IMR-90 (cell line): ENCODE results near the gene NR1D2. TPM values are rescaled to one million over a fixed set of nuclear protein-coding genes. Genes with fewer than 3 reads are reported as not detected.

Source experiments
- ATAC-seq: fragments of 200-7000 bp; cut with Tn5 transposase; 2 replicates; pipeline ENCODE4 v1.9.1; 2020; ENCODE audit warnings: low read depth, mild to moderate bottlenecking, moderate library complexity
- BruUV-seq: library from RNA; stranded (reverse); fragments of 400-500 nt; replicated peaks from 2 replicates; lab custom pipeline; 2021; lab: Mats Ljungman, UMichigan
- CTCF ChIA-PET: fragments of 300-600 bp; formaldehyde crosslinking; extraction: SDS; loops from one replicate; lab custom pipeline; 2021; ENCODE audit warnings: antibody characterized with exemption; lab: Yijun Ruan, JAX
- POLR2A ChIA-PET: fragments of 300-600 bp; sonication (Branson Sonifier 250); formaldehyde crosslinking; loops from one replicate; lab custom pipeline; 2022; ENCODE audit warnings: antibody characterized with exemption; ENCODE audit not compliant: unreplicated experiment; lab: Charles Lee
- DNase-seq: peaks from one replicate; pipeline ENCODE4 v3.0.0; 2013
- H2AFZ ChIP-seq: replicated peaks from 2 replicates; pipeline ENCODE3; 2013; ENCODE audit warnings: low read length, mild to moderate bottlenecking; ENCODE audit not compliant: poor library complexity
- H2AK5ac ChIP-seq: 2 replicates; pipeline ENCODE4 v1.6.1; 2013; ENCODE audit warnings: low read depth, low read length, inconsistent platforms
- H2AK9ac ChIP-seq: replicated peaks from 2 replicates; pipeline ENCODE3; 2013; ENCODE audit warnings: mild to moderate bottlenecking, low read depth, low read length, moderate library complexity; ENCODE audit not compliant: poor library complexity
- H2BK120ac ChIP-seq: 2 replicates; pipeline ENCODE4 v1.6.1; 2013; ENCODE audit warnings: low read depth, low read length, inconsistent platforms
- H2BK15ac ChIP-seq: 3 replicates; pipeline ENCODE4 v1.6.1; 2013; ENCODE audit warnings: low read depth, low read length, inconsistent platforms
- H2BK20ac ChIP-seq: 2 replicates; pipeline ENCODE4 v1.6.1; 2013; ENCODE audit warnings: low read depth, mild to moderate bottlenecking, inconsistent platforms, low read length, moderate library complexity
- H2BK5ac ChIP-seq: 2 replicates; pipeline ENCODE4 v1.6.1; 2013; ENCODE audit warnings: mild to moderate bottlenecking, low read depth, low read length, inconsistent platforms; ENCODE audit not compliant: poor library complexity, severe bottlenecking
- H3K14ac ChIP-seq: replicated peaks from 2 replicates; pipeline ENCODE4 v1.6.1; 2013; ENCODE audit warnings: low read depth, low read length, inconsistent platforms
- H3K18ac ChIP-seq: 2 replicates; pipeline ENCODE4 v1.6.1; 2013; ENCODE audit warnings: low read depth, low read length, control low read depth
- H3K23ac ChIP-seq: 2 replicates; pipeline ENCODE4 v1.6.1; 2013; ENCODE audit warnings: low read depth, low read length, inconsistent platforms
- H3K27ac ChIP-seq: 2 replicates; pipeline ENCODE4 v1.5.1; 2013; ENCODE audit warnings: mild to moderate bottlenecking, control low read depth, low read length; ENCODE audit not compliant: insufficient read depth
- H3K27me3 ChIP-seq: 2 replicates; pipeline ENCODE4 v1.6.1; 2013; ENCODE audit warnings: low read length; ENCODE audit not compliant: control insufficient read depth, insufficient read depth
- H3K36me3 ChIP-seq: 2 replicates; pipeline ENCODE4 v1.6.1; 2013; ENCODE audit warnings: low read length, mixed read lengths; ENCODE audit not compliant: control insufficient read depth, insufficient read depth
- H3K4ac ChIP-seq: 2 replicates; pipeline ENCODE4 v1.6.1; 2013; ENCODE audit warnings: low read depth, low read length, inconsistent platforms
- H3K4me1 ChIP-seq: 2 replicates; pipeline ENCODE4 v1.6.1; 2013; ENCODE audit warnings: low read length, mixed read lengths; ENCODE audit not compliant: control insufficient read depth, insufficient read depth
- H3K4me2 ChIP-seq: 2 replicates; pipeline ENCODE4 v1.6.1; 2013; ENCODE audit warnings: low read depth, mild to moderate bottlenecking, control low read depth, low read length, moderate library complexity
- H3K4me3 ChIP-seq: 2 replicates; pipeline ENCODE4 v1.5.1; 2013; ENCODE audit warnings: low read depth, mild to moderate bottlenecking, control low read depth, low read length, moderate library complexity; ENCODE audit not compliant: insufficient read depth
- H3K56ac ChIP-seq: 2 replicates; pipeline ENCODE4 v1.6.1; 2013; ENCODE audit warnings: low read length, inconsistent platforms; ENCODE audit not compliant: insufficient read depth; ENCODE audit errors: extremely low read depth
- H3K79me1 ChIP-seq, 2 experiments: 2 replicates each; pipeline ENCODE4 v1.6.1; 2013; ENCODE audit warnings: low read length in 2 of 2, inconsistent platforms in 1 of 2, low read depth in 1 of 2
- H3K9ac ChIP-seq: 2 replicates; pipeline ENCODE4 v1.6.1; 2013; ENCODE audit warnings: low read depth, low read length, control low read depth
- H3K9me1 ChIP-seq: 2 replicates; pipeline ENCODE4 v1.6.1; 2013; ENCODE audit warnings: low read length, inconsistent platforms; ENCODE audit not compliant: insufficient read depth
- H3K9me3 ChIP-seq: 2 replicates; pipeline ENCODE4 v1.6.1; 2013; ENCODE audit warnings: low read length; ENCODE audit not compliant: control insufficient read depth, insufficient read depth
- H4K20me1 ChIP-seq: 2 replicates; pipeline ENCODE4 v1.6.1; 2013; ENCODE audit warnings: low read length, inconsistent platforms; ENCODE audit not compliant: insufficient read depth
- H4K5ac ChIP-seq: 2 replicates; pipeline ENCODE4 v1.6.1; 2013; ENCODE audit warnings: mild to moderate bottlenecking, low read depth, low read length, control low read depth
- H4K8ac ChIP-seq, 2 experiments: 2 replicates each; pipeline ENCODE4 v1.6.1; 2013; ENCODE audit warnings: low read depth in 2 of 2, low read length in 2 of 2, control low read depth in 1 of 2, inconsistent platforms in 1 of 2
- H4K91ac ChIP-seq: 2 replicates; pipeline ENCODE4 v1.6.1; 2013; ENCODE audit warnings: low read depth, low read length, inconsistent platforms; ENCODE audit not compliant: insufficient read depth
- BHLHE40 ChIP-seq: fragments of 150-350 bp; IDR thresholded peaks from 2 replicates; pipeline ENCODE4 v1.6.1; 2016; ENCODE audit warnings: mild to moderate bottlenecking, low read depth, low read length
- CEBPB ChIP-seq: IDR thresholded peaks from 2 replicates; pipeline ENCODE4 v1.6.1; 2012; ENCODE audit warnings: low read depth, low read length, improper control_type of control experiment
- CHD1 ChIP-seq: IDR thresholded peaks from 2 replicates; pipeline ENCODE4 v1.6.1; 2012; ENCODE audit warnings: low read depth, low read length, improper control_type of control experiment
- ELK1 ChIP-seq: fragments of 150-350 bp; IDR thresholded peaks from 2 replicates; pipeline ENCODE4 v1.6.1; 2016; ENCODE audit warnings: low read depth, mild to moderate bottlenecking, low read length, moderate library complexity, borderline replicate concordance
- FOS ChIP-seq: fragments of 150-350 bp; IDR thresholded peaks from 2 replicates; pipeline ENCODE4 v1.6.1; 2016; ENCODE audit warnings: low read depth, low read length
- MAFK ChIP-seq: IDR thresholded peaks from 2 replicates; pipeline ENCODE4 v1.6.1; 2012; ENCODE audit warnings: low read depth, low read length, improper control_type of control experiment
- MXI1 ChIP-seq: IDR thresholded peaks from 2 replicates; pipeline ENCODE4 v1.6.1; 2012; ENCODE audit warnings: low read depth, mild to moderate bottlenecking, low read length, moderate library complexity, borderline replicate concordance
- NFE2L2 ChIP-seq: fragments of 150-350 bp; IDR thresholded peaks from 2 replicates; pipeline ENCODE4 v1.6.1; 2016; ENCODE audit warnings: low read depth, mild to moderate bottlenecking, low read length
- POLR2A ChIP-seq: IDR thresholded peaks from 2 replicates; pipeline ENCODE4 v1.6.1; 2012; ENCODE audit warnings: mild to moderate bottlenecking, low read depth, low read length
- RAD21 ChIP-seq: IDR thresholded peaks from 2 replicates; pipeline ENCODE4 v1.6.1; 2012; ENCODE audit warnings: low read length, improper control_type of control experiment
- RCOR1 ChIP-seq: IDR thresholded peaks from 2 replicates; pipeline ENCODE4 v1.6.1; 2012; ENCODE audit warnings: mild to moderate bottlenecking, low read length, improper control_type of control experiment; ENCODE audit not compliant: insufficient replicate concordance
- RFX5 ChIP-seq: IDR thresholded peaks from 2 replicates; pipeline ENCODE4 v1.8.0; 2012; ENCODE audit warnings: low read depth, mild to moderate bottlenecking, low read length, moderate library complexity
- SMC3 ChIP-seq: fragments of 150-350 bp; IDR thresholded peaks from 2 replicates; pipeline ENCODE4 v1.6.1; 2016; ENCODE audit warnings: low read depth, mild to moderate bottlenecking, antibody characterized with exemption, low read length, moderate library complexity
- USF2 ChIP-seq: fragments of 150-350 bp; IDR thresholded peaks from 2 replicates; pipeline ENCODE4 v1.6.1; 2017; ENCODE audit warnings: mild to moderate bottlenecking, antibody characterized with exemption, low read length, low read depth
- WGBS, 2 experiments: methylation state at CpG; one replicate each; pipeline versions ENCODE4 v1.1.5 to v1.1.7; 2013; ENCODE audit warnings: missing lambda C conversion rate in 2 of 2; ENCODE audit not compliant: insufficient read length in 1 of 2; ENCODE audit errors: extremely low coverage in 2 of 2; 5-methylcytosine and 5-hydroxymethylcytosine counted together
- dilution Hi-C: fragments of 300-500 bp; cut with HindIII; formaldehyde crosslinking; loops from one replicate; pipeline ENCODE4 v1.14.3; 2018; ENCODE audit warnings: low sequenced_read_pairs; ENCODE audit not compliant: unreplicated experiment
- in situ Hi-C: fragments of 300-500 bp; cut with MboI; formaldehyde crosslinking; loops from 3 replicates; pipeline ENCODE4 v1.14.3; 2019; ENCODE audit warnings: low sequenced_read_pairs, inconsistent platforms, mixed read lengths
- intact Hi-C: fragments of 100-400 bp; cut with micrococcal nuclease; formaldehyde crosslinking; loops from 2 replicates; pipeline ENCODE4 v1.10.0; 2022
- polyA plus RNA-seq, 3 experiments: library from polyadenylated mRNA; depleted of rRNA; stranded (reverse); fragments of >200 nt; gene quantifications; 2 replicates each; pipeline ENCODE4 v1.2.3, GENCODE V29; 2012; ENCODE audit warnings: low replicate concordance in 1 of 3
- total RNA-seq: library from RNA; depleted of rRNA; stranded (reverse); fragments of >200 nt; gene quantifications from 2 replicates; pipeline ENCODE4 v1.2.3, GENCODE V29; 2012

The NR1D2 gene
- total and polyA plus RNA-seq, 2 of the 4 experiments (the other 2 are of a cell fraction): 8.1 to 41.0 TPM

- Histone ChIP-seq H3K18ac (no peak overlapping the region), H3K4me2 (no peak overlapping the region), H3K79me1 (peaks cover 11 to 49% of the 10 kb centered on the region in 2 experiments), H2BK20ac (no peak overlapping the region), H3K9me1 (no peaks in the 10 kb centered on the region; the same call in 1 of the 2 replicates), H4K5ac (no peak overlapping the region), H2BK15ac (no peak overlapping the region), H3K36me3 (peaks cover 14% of the 10 kb centered on the region), H2AK9ac (no peak overlapping the region), H2BK5ac (no peak overlapping the region), H2AK5ac (no peak overlapping the region), H3K4me1 (peaks cover 2% of the 10 kb centered on the region; the same call in 1 of the 2 replicates), H3K14ac (no peak overlapping the region), H3K4me3 (no peak overlapping the region), H3K27me3 (no peaks in the 10 kb centered on the region), H4K91ac (no peak overlapping the region), H2BK120ac (no peak overlapping the region), H3K9ac (no peak overlapping the region), H3K23ac (no peak overlapping the region), H3K56ac (no peak overlapping the region), H2AFZ (no peak overlapping the region), H3K9me3 (no peaks in the 10 kb centered on the region), H4K20me1 (peaks cover 40% of the 10 kb centered on the region), H4K8ac (no peak overlapping the region), H3K4ac (no peak overlapping the region), H3K27ac (no peak overlapping the region)
- TF ChIP-seq CHD1 (no peak), SMC3 (no peak), RFX5 (no peak), FOS (no peak), CEBPB (no peak), MXI1 (no peak), BHLHE40 (no peak), POLR2A (no peak), RAD21 (no peak), NFE2L2 (no peak), USF2 (no peak), MAFK (no peak), ELK1 (no peak), RCOR1 (no peak)
- no peak for DNase-seq
- CTCF ChIA-PET: no interaction called here
- no CpG with 5 or more reads among the region's 5 CpGs for WGBS, 2 experiments
- intact Hi-C loops (no loop called here), dilution Hi-C loops (no loop called here), in situ Hi-C loops (no loop called here)
- ATAC-seq: no peak
- BruUV-seq: no TSS peak
- POLR2A ChIA-PET: no interaction called here
Observed at GRCh38 chr3:23920151-23920655, 24.9 kb upstream of the NR1D2 start.
